Fibroblast of skin of abdomen (primary cell): ENCODE measurements around the gene SETDB2.

Source experiments
- DNase-seq: peaks from one replicate; pipeline ENCODE4 v3.0.0-alpha.2; 2013

Gene SETDB2

DNA sequence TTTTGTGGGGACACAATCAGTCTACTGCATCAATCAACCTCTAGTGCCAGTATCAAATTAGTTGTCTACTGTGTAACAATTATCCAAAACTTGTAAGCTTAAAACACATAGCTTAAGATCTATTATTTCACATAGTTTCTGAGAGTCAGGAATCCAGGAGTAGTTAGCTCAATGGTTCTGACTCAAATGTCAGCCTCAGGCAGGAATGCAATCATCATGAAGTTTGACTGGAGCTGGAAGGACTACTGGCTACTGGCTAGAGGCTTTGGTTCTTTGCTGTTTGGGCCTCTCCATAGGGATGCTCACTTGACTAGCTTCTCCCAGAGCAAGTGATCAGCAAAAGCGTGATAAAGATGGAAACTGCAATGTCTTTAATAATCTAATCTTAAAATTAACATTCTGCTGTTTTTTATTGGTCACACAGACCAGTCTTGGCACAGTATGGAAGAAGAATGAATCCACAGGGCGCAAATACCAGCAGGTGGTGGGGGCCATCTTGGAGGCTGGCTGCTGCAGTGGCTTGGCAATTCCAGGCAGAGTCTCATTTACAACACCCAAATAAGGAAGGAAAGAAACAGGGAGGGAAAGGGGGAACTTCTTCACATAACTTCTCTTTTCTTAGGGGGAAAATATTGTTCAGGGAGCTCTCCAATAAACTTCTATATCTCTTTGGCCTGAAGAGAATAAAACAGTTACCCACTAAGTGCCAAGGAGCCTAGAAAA lies 15.9 kb upstream of the SETDB2 start:
- DNase-seq: no peak

DNA sequence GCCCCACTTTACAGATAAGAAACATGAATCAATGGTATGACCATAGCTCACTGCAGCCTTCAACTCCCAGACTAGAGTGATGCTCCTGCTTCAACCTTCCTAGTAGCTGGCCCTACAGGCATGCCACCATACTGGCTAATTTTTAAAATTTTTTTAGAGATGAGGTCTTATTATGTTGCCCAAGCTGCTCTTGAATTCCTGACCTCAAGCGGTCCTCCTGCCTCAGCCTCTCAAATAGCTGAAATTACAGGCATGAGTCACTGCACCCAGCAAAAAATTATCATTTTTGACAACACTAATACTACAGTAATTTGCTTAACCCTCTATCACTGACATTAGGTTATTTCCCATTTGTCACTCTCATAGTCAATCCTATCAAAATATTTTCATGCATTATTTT lies 15.0 kb upstream of the SETDB2 start:
- DNase-seq: no peak

- no peak for DNase-seq
These were observed 8.1 kb upstream of the SETDB2 start for GRCh38 chr13:49435992-49436391.

DNA sequence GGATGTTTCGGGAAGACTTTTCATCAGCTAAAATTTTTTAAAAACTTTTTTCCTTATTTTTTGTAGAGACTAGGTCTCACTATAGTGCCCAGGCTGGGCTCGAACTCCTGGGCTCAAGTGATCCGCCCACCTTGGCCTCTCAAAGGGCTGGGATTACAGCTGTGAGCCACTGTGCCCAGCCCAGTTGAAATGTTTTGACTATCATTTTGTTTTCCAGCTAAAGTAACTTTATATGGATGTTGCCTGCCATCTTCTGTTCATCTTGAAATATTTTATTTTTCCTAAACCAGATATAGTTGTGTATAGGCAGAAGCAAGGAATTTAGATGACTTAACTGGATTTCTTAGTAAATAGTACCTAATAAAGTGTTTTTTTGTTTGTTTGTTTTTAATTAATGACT lies 7.2 kb upstream of the SETDB2 start:
- DNase-seq: peak; percentile 42

DNA sequence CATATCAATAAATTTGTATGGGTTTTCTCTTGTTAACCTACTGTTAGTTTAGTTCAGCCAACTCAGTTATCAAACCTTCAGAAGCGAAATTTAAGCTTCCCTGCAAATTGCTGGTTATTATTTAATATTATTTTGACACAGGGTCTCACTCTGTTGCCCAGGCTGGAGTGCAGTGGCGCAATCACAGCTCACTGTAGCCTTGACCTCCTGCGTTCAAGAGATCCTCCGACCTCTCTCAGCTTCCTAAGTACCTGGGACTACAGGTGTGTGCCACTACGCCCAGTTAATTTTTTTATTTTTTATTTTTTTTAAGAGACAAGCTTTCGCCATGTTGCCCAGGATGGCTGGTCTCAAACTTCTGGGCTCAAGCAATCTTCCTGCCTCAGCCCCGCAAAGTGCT lies 6.4 kb upstream of the SETDB2 start:
- DNase-seq: no peak

DNA sequence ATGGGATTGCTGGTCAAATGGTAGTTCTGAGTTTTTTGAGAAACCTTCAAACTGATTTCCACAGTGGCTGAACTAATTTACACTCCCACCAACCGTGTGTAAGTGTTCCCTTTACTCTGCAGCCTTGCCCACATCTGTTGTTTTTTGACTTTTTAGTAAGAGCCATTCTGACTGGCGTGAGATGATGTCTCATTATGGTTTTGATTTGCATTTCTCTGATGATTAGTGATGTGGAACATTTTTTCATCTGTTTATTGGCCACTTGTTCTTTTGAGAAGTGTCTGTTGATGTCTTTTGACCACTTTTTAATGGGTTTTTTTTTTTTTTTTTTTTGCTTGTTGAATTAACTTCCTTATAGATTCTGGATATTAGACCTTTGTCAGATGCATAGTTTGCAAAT lies 4.5 kb upstream of the SETDB2 start:
- DNase-seq: no peak

DNA sequence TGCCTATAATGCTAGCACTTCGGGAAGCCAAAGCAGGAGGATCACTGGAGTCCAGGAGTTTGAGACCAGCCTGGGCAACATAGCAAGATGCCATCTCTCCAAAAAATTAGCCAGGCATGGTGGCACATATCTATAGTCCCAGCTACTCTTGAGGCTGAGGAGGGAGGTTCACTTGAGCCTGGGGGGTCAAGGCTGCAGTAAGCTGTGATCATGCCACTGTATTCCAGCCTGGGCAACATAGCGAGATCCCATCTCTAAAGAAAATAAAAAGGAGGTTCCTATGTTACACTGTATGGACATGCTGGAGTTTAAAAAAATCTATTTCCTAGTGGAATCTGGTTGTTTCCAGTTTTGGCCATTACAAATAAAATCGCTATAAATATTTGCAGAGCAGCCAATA lies 2.8 kb upstream of the SETDB2 start:
- no peak for DNase-seq

DNA sequence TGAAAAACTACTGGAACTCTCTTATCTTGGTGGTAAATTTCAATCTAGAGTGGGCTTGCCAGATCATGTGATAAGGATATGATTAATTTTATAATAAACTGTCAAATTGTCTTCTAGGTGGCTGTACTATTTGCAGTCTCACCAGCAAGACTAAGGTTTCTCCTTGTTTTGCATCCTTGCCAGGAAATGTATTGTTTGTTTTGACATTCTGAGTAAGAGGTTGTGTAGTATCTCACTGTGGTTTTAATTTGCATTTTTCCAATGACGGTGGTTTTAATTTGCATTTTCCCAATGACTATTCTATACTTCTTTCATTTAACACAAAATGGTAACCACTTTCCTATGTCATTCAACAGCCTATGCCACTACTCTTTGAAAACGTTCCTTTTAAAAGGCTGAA lies 2.2 kb upstream of the SETDB2 start:
- peak; percentile 8 for DNase-seq

- DNase-seq: peak; percentile 31
These were observed 744 bp upstream of the SETDB2 start for GRCh38 chr13:49443357-49443703.

DNA sequence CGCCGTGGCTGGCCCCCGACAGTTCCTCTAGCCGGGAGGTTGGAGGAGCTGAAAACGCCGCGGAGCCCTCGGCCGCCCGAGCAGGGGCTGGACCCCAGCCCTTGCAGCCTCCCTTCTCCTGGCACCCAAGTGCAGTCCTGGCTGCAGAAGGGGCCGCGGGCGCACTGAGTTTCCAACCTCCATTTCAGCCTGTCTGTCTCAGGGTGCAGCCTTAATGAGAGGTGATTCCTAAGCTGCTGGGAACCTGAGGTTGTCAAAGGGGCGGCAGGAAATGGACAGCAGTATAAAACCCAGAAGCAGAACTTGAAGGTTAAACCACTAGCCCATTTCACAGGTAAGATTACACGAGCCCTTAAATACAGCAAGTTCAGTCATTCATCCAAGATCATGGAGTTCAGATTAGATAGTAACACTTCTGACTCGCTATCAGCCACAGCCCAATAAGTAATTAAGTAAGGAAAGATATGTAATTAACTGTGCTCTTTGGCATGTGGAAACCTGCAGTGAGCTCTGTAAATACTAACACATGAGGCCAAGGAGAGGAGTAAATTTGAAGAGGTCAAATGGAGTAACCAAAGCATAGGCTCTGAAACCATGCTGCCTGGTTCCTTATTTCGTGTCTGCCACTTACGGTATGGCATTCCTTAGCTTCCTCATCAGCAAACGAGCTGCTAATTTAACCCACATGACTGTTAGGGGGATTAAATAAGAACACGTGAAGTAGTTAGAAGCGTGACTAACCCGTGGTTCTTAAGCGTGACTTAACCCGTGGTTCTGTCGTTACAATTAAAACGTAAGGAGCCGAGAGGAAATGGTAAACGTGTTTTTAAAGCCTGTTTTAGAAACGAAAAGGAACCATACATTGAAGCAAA lies 686 bp downstream of the SETDB2 start:
- peak; percentile 81 for DNase-seq

DNA sequence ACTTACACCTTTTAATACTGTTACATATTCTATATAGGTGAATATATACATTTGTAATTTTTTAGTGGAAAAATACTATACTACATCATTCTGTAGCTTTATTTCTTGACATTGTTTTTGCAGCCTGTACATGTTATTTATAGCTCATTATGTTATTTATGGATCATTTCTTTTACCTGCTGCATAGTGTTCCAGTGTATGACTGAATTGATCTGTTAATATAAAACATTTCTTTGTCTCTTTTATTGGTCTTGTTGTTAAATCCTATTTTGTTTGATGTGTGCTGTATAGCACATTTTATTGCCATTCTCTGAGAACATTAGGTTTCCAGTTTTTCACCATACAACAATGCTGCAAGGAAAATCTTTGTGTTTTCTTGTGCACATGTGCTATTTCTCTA lies 2.4 kb downstream of the SETDB2 start:
- no peak for DNase-seq

GRCh38 chr13:49448753-49449152 lies 4.7 kb downstream of the SETDB2 start:
- no peak for DNase-seq

DNA sequence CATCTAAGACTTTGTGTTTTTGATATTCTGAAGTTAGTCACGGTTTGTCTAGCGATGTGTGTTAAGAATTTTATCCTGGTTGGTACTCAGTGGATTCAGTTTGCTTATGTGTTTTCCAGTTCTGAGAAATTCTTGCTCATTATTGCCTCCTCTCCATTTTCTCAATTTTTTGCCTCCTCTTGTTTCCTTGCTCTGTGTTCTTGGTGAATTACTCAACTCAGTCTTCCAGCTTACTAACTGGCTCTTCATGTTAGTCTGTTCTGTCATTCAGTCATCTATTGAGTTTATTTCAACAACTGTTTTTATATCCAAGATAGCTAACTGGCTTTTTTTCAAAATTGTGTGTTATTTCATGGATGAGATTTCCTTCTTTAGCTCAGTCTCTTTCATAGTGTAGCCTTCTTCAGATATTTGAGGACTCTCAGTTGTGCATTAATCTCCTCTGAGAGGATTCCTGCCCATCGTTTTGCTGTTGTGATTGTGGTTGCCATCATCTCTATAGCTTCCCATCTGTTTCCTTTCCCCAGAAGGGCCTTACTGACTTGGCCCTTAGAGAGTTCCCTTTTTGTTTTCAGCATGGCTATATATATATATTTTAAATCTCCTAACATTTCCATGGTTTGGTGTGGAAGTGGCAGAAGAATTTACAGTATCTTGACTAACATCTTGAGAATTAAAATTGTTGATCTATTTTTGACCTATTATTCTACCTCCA lies 6.2 kb downstream of the SETDB2 start:
- no peak for DNase-seq

- DNase-seq: no peak
These were observed 8.8 kb downstream of the SETDB2 start for GRCh38 chr13:49452725-49453457.

DNA sequence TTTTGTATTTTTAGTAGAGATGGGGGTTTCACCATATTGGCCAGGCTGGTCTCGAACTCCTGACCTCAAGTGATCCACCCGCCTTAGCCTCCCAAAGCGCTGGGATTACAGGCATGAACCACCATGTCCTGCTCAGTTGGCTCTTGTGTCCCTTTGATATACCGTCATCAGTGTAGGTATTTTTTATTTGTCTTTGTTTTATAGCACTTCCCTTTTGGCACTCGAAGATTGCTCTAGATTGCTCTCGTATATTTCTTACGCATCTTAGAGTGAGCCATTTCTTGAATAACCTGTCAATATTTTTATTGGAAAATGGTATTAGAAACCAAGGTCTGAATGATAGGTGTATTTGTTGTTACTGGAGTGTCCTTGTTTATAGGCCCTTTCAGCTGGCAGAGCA lies 9.4 kb downstream of the SETDB2 start:
- DNase-seq: no peak

GRCh38 chr13:49454388-49455006 lies 10.4 kb downstream of the SETDB2 start:
- DNase-seq: peak; percentile 43

GRCh38 chr13:49455007-49455398 lies 10.9 kb downstream of the SETDB2 start:
- no peak for DNase-seq

DNA sequence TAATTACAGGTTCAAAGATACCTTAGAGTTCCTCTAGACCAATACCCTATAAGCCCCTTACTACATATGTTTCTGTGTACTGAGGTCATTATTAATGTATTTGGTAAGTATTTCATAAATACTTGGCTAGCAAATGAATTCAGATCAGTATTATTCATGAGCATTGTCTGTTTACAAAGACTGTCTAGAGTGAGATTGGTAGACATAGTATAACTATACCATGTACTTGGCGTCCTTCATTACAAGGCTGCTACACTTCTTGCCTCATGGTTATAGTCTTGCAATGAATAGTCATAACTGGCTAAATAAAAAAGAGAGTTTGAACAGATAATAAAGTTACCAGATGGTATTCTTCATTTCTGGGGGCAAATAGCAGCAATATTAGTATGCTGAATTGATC lies 12.1 kb downstream of the SETDB2 start:
- DNase-seq: no peak

GRCh38 chr13:49457221-49457620 lies 13.1 kb downstream of the SETDB2 start:
- no peak for DNase-seq

DNA sequence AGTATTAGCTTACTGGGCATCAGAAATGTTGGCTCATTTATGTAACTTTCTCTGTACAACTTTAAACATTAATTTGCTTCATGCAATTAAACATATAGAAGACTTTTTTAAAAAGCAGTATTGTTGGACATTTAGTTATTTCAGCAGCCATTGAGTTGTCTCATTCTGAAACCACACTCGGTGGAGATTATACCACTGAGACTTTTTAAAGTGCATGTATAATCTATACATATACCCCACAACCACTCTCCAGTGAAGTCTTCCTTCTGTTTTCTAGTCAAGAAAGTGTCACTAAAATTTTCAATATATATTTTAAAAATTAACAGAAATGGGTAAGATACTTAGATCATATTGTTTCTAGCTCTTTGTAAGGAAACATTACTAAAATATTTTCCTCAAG lies 15.5 kb downstream of the SETDB2 start:
- DNase-seq: no peak

- DNase-seq: no peak
These were observed 20.0 kb downstream of the SETDB2 start for GRCh38 chr13:49464085-49464484.

DNA sequence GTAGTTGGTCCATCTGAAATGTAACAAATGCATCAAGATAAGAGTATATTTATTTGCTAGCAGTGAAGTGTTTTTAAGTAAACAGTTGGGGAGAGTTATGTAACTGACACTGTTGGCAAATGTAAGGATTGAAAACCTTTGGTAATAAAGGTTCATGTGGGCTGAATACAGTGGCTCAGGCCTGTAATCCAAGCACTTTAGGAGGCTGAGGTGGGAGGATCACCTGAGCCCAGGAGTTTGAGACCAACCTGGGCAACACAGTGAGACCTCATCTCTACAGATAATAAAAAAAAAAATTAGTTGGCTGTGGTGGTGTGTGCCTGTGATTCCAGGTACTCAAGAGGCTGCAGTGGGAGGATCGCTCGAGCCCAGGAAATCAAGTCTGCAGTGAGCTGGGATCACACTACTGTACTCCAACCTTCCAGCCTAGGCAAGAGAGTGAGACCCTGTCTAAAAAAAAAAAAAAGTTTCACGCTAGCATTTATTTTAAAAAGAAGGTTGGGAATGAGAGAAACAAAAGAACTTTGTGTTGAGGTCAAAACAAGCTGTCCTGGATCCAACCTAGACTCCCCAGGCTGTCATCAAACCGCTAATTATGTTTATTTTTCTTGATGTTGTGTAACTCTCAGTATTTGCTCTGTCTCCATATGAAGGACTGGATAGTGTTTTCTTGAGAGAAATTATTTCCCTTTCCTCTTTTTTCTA lies 20.7 kb downstream of the SETDB2 start:
- no peak for DNase-seq
